Effector CD4-positive, alpha-beta T cell (primary cell): ENCODE measurements around the gene IFITM1.

ENCODE experiments used
- DNase-seq: peaks from one replicate; pipeline ENCODE4 v3.0.0-alpha.2; 2020

The IFITM1 gene

DNA sequence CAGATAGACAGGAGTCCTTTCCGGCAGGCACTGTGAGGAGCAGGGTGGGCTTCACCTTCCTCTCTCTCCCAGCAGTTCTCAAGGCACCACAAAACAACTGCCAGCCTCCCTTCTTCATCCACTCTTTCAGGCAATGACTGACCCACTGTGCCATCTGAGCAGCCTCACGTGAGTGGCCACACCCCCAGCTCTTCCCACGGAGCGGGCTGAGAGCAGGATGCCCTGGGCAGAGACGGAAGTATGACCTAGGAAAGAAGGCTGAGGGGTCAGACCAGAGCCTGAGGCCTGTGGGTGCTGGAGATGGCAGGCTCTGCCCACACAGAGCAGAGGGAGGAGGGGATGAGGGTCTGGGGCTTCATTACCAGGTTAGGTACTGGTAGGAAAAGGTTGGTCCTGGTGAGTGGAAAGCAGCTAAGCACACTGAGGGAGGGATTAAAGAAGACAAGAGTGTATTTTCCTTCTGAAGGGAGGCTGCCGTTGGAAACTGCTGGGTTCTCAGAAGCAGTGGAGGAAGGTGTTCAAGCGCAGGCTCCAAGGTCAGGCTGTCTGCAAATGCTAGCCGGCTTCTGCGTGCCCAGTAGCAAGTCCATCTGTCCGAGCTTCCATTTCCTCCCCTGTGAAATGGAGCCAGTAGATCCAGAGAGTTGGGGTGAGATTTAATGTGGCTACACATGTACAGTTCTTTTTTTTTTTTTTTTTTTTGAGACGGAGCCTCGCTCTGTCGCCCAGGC, 31.0 kb upstream of the IFITM1 start:
- DNase-seq: no peak

DNA sequence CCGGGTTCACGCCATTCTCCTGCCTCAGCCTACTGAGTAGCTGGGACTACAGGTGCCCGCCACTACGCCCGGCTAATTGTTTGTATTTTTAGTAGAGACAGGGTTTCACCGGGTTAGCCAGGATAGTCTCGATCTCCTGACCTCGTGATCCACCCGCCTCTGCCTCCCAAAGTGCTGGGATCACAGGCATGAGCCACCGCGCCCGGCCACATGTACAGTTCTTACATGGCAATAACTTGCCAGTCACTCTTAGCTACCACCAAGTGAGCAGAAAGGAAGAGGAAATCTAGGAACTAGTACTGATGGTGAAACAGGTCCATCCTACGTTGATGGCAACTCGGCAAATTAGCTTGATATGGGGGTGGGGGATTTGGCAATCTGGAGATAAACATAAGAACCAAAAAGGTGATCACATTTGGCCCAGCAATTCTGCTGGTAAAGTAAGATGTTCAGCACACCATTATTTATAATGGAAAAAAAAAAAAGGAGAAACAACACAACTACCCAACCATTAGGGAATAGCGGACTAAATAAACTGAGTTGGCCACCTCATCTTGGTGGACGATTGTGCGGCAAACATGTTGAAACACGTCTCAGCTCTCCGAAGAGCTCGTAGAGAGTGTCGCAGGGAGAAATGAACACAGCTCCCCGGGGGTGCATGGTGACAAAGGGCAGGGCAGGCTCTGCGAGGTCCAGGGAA, 30.3 kb upstream of the IFITM1 start:
- DNase-seq: no peak

DNA sequence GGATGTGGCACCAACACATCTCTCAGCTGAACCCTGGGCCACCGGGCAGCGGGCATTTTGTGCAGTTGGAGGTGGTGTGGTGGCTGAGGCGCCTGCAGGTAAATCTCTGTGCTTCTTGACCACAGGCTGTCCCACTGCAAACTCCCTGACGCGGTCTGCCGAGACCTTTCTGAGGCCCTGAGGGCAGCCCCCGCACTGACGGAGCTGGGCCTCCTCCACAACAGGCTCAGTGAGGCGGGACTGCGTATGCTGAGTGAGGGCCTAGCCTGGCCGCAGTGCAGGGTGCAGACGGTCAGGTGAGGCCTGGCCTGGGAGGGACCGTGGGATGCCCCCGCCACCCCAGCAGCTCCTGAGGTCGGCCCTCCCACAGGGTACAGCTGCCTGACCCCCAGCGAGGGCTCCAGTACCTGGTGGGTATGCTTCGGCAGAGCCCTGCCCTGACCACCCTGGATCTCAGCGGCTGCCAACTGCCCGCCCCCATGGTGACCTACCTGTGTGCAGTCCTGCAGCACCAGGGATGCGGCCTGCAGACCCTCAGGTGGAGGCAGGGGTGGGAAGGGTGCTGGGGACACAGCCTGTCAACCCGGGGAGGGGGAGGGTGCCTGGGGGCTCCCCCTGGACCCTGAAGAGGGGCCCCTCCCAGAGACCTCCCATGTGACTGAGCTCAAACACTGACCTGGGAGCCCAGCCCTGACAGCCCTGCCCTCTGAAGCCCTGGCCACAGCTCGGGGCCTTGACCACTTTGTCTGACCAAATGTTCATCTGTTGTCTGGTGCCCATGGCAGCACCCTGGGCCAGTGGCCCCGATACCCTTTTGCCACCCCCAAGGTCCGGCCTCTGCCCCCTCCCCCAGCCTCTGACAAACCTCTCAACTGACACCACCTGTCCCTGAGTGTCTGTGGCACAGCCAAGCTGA, 29.5 kb upstream of the IFITM1 start:
- DNase-seq: no peak

DNA sequence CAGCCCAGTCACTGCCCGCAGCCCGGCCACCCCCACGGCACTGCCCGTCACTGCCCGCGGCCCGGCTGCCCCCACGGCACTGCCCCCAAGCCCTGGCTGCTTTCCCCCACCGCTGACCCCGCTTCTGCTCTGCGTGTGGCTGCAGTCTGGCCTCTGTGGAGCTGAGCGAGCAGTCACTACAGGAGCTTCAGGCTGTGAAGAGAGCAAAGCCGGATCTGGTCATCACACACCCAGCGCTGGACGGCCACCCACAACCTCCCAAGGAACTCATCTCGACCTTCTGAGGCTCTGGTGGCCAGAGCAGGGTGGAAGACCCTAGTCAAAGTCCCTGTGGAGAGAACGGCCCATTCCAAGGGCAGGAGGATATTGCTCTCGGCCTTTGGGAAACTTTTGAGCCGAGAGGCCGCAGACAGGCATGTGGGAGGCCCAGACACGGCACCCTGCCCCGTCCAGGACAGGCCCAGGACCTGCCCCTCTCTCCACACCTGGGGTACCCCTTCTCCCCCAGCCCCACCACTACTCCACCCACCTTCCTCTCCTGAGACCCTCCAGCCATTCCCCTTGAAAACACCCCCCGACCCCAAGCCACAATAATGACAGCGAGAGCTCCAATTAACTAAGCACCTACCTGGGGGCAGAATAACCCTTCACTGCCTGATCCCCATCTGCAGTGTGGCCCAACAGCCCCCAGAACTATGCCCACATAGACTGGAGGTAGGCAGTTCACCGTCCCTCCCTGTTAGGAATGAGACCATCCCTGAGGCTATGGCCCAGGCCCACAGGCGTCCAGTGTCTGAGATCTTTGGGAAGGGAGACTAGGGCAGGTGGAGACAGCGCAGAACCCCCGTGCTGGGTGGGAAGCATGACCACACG, 28.6 kb upstream of the IFITM1 start:
- DNase-seq: no peak

DNA sequence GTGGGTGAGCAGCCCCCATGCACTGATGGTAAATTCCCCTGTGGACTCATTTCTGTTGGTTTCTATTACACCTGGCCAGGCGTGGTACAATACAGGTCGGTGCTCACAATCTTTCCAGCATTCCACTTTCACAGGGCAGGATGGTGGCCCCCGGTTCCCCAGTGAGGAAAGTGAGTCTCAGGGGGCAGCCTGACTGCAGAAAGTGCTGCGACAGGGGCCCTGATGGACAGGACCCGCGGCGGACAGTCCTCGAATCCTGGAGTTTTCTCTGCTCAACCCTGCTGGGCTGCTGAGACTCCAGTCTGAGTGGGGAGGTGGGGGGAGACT, 28.0 kb upstream of the IFITM1 start:
- DNase-seq: no peak

DNA sequence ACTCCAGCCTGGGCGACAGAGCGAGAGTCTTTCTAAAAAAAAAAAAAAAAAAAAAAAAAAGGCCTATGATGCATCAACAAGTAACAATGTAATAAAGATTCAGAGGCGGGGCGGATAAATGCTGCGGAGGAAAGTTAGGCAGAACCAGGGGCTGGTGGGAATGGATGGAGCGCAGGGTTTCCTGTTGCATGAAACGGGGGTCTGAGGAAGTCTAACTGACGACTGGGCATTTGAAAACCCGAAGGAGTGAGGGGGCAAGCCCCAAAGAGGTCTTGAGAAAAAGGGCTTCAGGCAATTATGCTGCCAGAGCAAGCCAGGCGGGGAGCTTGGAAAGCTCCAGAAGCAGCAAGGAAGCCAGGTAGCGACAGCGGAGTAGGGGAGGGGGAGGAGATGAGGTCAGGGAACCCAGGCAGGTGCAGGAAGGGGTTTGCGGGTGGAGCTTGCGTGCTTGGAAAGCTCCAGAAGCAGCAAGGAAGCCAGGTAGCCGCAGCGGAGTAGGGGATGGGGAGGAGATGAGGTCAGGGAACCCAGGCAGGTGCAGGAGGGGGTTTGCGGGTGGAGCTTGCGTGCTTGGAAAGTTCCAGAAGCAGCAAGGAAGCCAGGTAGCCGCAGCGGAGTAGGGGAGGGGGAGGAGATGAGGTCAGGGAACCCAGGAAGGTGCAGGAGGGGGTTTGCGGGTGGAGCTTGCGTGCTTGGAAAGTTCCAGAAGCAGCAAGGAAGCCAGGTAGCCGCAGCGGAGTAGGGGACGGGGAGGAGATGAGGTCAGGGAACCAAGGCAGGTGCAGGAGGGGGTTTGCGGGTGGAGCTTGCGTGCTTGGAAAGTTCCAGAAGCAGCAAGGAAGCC, 26.6 kb upstream of the IFITM1 start:
- peak; percentile 71 for DNase-seq

DNA sequence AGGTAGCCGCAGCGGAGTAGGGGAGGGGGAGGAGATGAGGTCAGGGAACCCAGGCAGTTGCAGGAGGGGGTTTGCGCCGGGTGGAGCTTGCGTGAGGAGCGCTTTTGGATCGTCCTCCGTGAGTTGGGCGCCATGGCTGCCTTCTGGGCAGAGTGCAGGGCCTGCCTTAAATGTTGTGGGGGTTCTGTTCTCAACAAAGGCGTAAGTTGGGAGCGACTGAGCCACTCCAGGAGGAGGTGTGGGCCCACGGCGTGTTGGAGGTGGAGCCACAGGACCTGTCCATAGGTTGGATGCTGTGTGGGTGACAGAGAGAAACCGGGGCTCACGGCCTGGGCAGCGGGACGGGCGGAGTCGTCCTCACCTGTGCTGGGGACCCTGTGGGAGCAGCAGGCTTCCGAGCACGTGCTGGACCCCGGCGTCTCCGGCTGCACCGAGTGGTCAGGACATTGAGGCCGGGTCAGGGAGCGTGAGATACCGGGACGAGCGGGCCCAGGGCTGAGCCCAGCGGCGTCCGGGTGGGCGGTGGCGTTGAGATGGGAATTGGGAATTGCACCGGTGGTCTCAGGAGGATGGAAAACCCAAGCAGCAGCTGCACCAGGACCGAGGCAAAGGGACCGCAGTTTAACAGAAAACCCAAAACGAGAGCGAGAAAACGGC, 25.9 kb upstream of the IFITM1 start:
- no peak for DNase-seq

DNA sequence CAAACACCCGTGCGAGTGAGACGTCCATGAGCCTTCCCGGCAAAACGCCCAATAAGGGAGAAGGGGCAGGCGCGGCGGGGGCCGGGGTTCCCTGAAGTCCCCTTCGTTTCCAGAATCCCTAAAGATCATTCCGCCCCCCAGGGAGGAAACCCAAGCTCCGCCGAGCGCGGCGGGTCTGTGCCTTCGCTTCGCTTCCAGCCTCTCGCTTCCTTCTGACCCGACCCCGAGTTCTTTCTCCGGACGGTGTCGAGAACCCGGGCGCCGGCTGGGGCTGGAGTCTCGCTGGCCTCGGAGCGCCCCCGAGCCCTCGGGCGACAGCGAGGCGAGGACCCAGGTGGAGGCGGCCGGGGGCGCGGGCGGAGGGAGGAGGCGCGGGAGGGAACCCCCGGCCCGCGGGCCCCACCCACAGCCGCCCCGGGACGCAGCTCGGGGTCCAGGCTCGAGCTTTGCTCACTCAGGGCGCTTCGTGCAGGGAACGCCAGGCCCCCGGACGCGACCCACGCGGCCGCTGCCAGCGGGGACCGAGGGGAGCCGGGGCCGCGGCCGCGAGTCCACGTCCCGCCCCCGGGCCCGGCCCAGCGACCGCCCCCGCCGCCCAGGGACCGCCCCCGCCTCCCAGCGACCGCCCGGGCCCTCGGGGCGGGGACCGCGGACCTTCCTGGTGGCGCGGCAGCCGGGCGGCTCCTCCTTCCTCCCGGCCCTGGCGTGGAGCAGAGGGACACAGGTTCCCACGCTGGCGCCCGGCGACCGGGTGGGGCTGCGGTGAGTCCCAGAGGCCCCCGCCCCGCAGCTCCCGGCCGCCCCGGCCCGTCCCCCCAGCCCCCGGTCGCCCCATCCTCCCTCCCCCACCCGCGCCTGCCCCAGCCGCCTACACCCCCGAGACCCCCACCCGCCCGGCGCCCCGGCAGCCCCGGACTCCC, 25.1 kb upstream of the IFITM1 start, which contains the start of gene PGGHG:
Gene PGGHG, plus strand, starts transcription at position 649 of the 920 bp plus-strand sequence. CDS start 691 bp downstream, outside the sequence.
- peak; percentile 42 for DNase-seq

DNA sequence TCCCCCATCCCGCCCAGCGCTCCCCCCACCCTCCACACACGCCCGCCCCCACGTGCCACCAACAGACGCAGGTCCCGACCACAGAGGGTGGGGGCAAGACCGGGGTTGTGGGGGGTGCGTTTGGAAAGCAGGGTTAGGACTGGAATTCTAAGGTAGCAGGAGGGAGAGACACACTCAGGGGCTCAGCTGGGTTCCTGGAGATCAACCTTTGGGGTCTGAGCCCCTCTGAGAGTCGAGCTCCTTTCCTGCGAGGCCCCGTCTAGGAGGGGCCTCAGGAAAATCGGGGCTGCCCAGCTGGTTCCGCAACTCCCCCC, 24.5 kb upstream of the IFITM1 start:
- no peak for DNase-seq

DNA sequence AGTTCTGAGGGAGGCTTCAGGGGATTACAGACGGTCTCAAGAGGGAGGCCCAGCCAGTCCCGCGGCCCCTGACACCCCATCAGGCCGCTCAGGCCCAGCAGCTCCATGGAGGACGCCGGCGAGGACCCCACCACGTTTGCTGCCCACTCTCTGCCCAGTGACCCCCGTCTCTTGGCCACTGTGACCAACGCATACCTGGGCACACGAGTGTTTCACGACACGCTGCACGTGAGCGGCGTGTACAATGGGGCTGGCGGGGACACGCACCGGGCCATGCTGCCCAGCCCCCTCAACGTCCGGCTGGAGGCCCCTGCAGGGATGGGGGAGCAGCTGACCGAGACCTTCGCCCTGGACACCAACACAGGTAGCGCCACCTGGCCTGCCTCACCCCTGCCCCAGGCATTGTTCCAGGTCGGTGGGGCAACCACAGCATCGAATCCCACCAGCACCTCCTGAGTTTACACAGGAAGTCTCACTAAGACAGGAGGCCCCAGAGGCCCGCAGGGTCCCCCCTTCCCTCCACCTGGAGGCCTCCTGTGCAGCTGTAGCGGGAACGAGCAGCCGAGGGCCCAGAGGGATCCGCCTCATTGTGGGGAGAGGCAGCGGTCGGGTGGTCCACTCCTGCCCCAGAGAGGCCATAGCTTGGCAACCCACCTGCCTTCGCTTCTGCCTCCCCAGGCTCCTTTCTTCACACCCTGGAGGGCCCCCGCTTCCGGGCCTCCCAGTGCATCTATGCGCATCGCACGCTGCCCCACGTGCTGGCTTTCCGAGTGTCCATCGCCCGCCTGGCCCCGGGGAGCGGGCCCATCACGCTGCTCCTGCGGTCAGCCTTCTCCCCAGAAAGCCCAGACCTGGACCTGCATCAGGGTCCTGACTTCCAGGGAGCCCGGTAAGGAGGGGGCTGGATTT, 23.9 kb upstream of the IFITM1 start:
- DNase-seq: no peak

DNA sequence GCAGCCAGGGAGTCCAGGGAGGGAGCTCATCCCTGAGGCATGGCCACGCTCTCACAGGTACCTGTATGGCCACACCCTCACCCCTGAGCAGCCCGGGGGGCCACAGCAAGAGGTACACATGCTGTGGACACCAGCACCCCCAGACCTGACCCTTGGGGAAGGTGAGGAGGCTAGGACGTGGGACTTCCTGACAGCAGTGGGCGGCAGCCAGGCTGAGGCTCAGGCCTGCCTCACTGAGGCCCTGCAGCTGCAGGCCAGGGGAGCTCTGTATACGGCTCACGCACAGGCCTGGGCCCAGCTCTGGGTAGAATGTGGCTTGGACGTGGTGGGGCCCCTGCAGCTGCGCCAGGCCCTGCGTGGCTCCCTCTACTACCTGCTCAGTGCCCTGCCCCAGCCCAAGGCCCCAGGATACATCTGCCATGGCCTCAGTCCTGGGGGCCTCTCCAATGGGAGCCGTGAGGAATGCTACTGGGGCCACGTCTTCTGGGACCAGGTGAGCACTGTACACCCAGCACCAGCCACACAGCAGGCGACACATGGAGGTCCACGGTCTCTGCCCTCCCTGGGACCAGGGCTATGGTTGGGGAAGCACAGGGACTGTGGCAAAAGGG, 23.1 kb upstream of the IFITM1 start:
- no peak for DNase-seq

DNA sequence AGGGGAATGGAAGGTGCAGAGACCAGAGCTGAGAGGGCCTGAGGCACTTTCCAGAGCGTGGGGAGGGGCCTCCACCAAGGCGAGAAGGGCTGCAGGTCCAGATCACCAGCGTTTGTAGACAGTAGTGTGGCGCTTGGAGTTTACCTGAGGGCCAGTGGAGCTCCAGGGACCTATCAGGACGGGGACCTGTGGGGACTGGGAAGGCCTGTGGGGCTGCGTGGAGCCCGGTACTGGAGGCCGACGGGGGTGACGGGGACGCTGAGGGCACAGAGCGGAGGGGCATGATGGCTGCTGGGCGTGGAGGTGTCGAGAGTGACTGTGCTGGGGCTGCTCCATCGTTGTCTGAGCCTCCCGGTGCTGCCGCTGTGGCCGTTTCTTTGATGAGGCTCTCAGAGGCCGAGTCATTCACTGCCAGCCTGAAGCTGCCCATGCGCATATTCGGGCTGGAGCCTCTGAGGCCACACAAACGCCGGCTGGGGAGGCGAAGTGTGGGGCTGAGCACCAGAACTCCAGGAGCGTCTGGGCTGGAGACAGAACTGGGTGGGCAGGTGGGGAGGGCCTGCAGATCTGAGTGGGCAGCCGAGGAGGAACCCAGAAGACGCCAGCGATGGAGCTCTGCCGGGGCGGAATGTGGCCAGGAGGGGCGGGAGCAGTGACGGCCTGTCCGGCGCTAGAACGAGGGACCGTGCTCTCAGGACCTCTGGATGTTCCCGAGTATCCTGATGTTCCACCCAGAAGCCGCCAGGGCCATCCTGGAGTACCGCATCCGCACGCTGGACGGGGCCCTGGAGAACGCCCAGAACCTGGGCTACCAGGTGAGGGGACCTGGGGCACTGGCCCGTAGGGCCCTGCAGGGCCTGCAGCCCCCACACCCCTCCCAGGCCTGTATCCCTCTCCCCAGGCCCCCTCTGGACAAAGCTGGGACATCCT, 22.3 kb upstream of the IFITM1 start:
- DNase-seq: no peak

DNA sequence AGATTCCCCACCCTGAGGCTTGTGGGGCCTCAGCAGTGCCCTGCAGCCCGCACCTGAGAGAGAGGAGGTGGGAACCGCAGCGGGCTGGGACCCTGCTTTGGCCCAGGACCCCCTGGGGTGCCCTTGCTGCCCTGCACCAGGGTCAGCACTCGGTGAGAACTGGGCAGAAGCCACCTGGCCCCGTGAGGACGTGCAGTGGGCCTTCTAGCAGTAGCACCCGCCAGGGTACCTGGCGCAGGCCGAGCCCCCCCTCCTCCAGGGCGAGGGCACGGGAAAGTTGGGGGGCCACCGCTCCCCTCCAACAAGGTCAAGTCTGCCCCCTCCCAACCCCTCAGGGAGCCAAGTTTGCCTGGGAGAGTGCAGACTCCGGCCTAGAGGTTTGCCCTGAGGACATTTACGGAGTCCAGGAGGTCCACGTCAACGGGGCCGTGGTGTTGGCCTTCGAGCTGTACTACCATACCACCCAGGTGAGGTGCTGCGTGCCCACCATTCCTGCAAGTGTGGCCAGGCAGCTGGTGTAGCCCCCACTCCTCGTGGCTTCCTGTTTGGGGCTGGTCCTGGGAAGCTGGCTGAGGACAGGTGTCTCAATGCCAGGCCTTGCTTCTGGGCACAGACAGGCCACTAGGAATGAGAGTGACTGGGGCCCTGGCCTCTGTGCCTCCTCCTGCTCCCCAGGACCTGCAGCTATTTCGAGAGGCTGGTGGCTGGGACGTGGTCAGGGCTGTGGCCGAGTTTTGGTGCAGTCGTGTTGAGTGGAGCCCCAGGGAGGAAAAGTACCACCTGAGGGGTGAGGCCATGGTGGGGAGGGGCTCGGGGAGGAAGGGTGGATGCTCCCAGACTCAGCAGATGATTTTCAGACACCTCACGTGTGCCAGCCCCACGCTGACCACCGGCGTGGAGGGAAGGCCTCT, 21.4 kb upstream of the IFITM1 start:
- no peak for DNase-seq

DNA sequence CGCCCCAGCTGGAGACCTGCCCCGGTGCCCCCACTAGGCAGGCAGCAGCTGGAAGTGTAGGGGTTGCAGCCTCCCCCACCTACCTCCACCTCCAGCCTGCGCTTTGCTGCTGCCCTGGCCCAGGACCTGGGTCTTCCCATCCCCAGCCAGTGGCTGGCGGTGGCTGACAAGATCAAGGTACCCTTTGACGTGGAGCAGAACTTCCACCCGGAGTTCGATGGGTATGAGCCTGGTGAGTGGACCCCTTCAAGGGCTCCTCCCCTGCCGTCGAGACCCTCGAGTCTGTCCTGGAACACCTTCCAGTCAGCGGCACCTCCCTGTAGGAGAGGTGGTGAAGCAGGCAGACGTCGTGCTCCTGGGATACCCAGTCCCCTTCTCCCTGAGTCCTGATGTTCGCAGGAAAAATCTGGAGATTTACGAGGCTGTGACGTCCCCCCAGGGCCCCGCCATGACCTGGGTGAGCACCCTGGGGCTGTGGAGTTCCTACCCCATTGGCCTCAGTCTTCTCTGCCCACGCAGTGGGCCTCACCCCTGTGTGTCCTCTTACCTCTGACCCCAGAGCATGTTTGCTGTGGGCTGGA, 20.5 kb upstream of the IFITM1 start:
- no peak for DNase-seq

DNA sequence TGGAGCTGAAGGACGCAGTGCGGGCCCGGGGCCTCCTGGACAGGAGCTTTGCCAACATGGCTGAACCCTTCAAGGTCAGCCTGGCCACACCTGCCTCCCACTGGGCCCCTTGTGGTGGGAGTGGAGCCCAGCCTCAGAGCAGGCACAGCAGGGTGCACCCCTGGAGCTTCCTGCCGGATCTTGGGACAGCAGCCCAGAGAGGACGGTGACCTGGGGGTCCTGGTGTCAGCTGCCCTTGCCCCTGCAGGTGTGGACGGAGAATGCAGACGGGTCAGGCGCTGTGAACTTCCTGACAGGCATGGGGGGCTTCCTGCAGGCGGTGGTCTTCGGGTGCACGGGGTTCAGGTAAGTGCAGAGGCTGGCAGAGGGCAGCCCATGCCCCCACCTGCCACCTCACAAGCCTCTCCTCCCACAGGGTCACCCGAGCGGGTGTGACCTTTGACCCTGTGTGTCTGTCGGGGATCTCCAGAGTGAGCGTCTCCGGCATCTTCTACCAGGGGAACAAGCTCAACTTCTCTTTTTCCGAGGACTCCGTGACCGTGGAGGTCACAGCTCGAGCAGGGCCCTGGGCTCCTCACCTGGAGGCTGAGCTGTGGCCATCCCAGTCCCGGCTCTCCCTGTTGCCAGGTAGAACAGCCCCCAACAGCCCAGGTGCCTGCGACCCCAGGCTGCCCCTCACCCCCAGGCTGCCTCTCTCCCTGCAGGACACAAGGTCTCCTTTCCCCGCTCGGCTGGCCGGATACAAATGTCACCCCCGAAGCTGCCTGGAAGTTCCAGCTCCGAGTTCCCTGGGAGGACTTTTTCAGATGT, 19.8 kb upstream of the IFITM1 start:
- DNase-seq: no peak
